ENCODE measurements around the gene DMXL2. TPM values are rescaled to one million over a fixed set of nuclear protein-coding genes. Genes with fewer than 3 reads are reported as not detected.

Gene DMXL2
- total RNA-seq, 1 donor from 2014 or later: 16.1 TPM

- peak; percentile 75 for DNase-seq (ENCODE audit: low read depth)
- peaks cover 1% of the 10 kb centered on the region for H3K27me3 ChIP-seq (ENCODE audit: control insufficient read depth, insufficient read depth, low read length)
- H3K36me3 ChIP-seq (ENCODE audit: control insufficient read depth, insufficient read depth, low read length): no peaks in the 10 kb centered on the region
- no peak overlapping the region for H3K4me3 ChIP-seq (ENCODE audit: low read depth, low read length)
- FAIRE-seq: no peak
- no peak for TF ChIP-seq CTCF (IDR thresholded peaks at IDR 0.05; ENCODE audit: insufficient read depth, low read length, severe bottlenecking)
Observed at GRCh38 chr15:51647128-51647562, 24.6 kb upstream of the DMXL2 start.

- no peak for FAIRE-seq
- Histone ChIP-seq H3K27me3 (ENCODE audit: control insufficient read depth, insufficient read depth, low read length) (no peaks in the 10 kb centered on the region), H3K4me3 (ENCODE audit: low read depth, low read length) (no peak overlapping the region), H3K36me3 (ENCODE audit: control insufficient read depth, insufficient read depth, low read length) (no peaks in the 10 kb centered on the region)
- TF ChIP-seq CTCF (IDR thresholded peaks at IDR 0.05; ENCODE audit: insufficient read depth, low read length, severe bottlenecking): no peak
- peak; percentile 70 for DNase-seq (ENCODE audit: low read depth)
Observed at GRCh38 chr15:51642696-51643095, 20.1 kb upstream of the DMXL2 start.

GRCh38 chr15:51641490-51642130 lies 19.0 kb upstream of the DMXL2 start:
- FAIRE-seq: no peak
- no peak for DNase-seq (ENCODE audit: low read depth)
- Histone ChIP-seq H3K27me3 (ENCODE audit: control insufficient read depth, insufficient read depth, low read length) (no peaks in the 10 kb centered on the region), H3K36me3 (ENCODE audit: control insufficient read depth, insufficient read depth, low read length) (no peaks in the 10 kb centered on the region), H3K4me3 (ENCODE audit: low read depth, low read length) (no peak overlapping the region)
- TF ChIP-seq CTCF (IDR thresholded peaks at IDR 0.05; ENCODE audit: insufficient read depth, low read length, severe bottlenecking): no peak

GRCh38 chr15:51634591-51635198 lies 12.1 kb upstream of the DMXL2 start:
- DNase-seq (ENCODE audit: low read depth): peak; percentile 21
- no peak for FAIRE-seq
- H3K36me3 ChIP-seq (ENCODE audit: control insufficient read depth, insufficient read depth, low read length): no peaks in the 10 kb centered on the region
- H3K4me3 ChIP-seq (ENCODE audit: low read depth, low read length): no peak overlapping the region
- peaks cover 2% of the 10 kb centered on the region for H3K27me3 ChIP-seq (ENCODE audit: control insufficient read depth, insufficient read depth, low read length)
- TF ChIP-seq CTCF (IDR thresholded peaks at IDR 0.05; ENCODE audit: insufficient read depth, low read length, severe bottlenecking): no peak

GRCh38 chr15:51629612-51630011 lies 7.0 kb upstream of the DMXL2 start:
- Histone ChIP-seq H3K27me3 (ENCODE audit: control insufficient read depth, insufficient read depth, low read length) (peaks cover 2% of the 10 kb centered on the region), H3K36me3 (ENCODE audit: control insufficient read depth, insufficient read depth, low read length) (no peaks in the 10 kb centered on the region), H3K4me3 (ENCODE audit: low read depth, low read length) (no peak overlapping the region)
- no peak for FAIRE-seq
- peak; percentile 21 for DNase-seq (ENCODE audit: low read depth)
- TF ChIP-seq CTCF (IDR thresholded peaks at IDR 0.05; ENCODE audit: insufficient read depth, low read length, severe bottlenecking): no peak
